ENCODE results near the gene ZNF33B. TPM values are rescaled to one million over a fixed set of nuclear protein-coding genes. Genes with fewer than 3 reads are reported as not detected.
"Not testable (repeated sequence)": the region's sequence is repeated elsewhere in the genome, so short reads cannot be mapped to it uniquely, and the experiment has no call there.

The ZNF33B gene
- polyA plus RNA-seq (2013, experiment 1 of 2; ENCODE audit: insufficient read length): 5.3 TPM
- polyA plus RNA-seq (2013, experiment 2 of 2; ENCODE audit: insufficient read length): 5.1 TPM

DNA sequence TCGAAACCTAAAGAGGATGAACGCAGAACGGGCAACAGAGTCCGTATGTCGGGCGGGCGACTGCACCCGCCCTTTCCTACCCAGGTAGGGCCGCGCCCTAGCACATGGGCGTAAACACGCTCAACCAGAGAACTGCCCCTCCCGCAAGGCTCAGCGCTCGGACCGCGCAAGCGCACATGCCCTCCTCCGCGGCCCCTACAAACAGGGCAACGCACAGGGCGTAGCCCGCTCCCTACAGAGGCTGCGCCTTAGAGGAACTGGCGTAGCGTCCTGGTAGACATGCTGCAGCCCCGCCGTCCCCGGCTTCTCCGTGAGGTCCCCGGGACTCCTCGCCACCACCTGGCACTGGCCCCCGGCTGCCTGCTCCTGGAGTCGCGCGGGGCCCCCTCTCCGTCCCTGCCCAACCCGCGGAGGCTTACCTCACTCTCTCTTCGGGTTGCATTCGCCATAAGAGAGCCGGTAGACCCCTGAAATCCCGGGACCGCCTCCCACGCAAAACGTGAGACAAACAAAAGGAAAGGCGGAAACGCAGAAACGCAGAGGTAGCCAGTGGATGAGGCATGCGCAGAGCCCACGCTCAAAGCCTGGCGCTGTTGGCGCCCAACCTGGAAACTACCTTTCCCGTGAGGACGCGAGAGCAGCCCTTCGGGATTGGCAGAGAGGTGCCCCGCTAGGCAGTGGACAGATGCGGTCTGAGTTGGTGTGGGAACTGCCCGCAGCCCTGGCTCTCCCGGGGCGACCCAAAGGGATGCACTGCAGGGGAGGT, at the start of gene ZNF33B:
Gene ZNF33B, minus strand, starts transcription at position 516 of the 766 bp plus-strand sequence. CDS start 1,642 bp downstream, outside the sequence.
- DNase-seq: peak; percentile 91

DNA sequence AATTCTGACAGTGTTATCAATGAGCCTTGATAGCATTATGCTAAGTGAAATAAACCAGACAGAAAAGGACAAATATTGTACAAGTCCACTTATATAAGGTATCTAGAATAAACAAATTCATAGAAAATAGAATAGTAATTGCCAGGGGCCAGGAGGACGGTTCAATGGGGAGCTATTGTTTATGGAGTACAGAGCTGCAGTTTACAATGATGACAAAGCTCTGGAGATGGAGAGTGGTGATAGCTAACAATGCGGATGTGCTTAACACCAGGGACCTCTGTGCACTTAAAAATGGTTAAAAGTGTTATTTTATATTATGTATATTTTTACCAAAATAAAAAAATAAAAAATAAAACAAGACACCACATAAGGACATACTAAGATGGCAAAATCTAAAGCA, 46.1 kb upstream of the ZNF33B start:
- DNase-seq: no peak

DNA sequence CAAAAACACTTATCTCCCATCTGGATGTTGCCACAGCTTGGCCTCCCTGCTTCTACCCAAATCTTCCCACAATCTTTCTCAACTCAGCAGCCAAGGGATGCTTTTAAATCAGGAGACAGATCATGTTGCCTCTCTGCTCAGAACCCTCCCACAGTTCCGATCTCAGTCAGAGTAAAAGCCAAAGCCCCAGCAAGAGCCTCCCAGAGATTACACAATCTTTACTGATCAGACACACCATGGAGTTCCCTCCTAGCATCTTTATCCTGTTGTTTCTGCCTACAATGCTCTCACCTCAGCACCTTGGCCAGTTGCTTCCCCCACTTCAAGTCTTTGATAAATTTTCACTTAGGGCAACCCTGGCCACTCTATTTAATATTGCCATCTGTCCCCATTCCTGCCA, 41.9 kb upstream of the ZNF33B start:
- DNase-seq: no peak

DNA sequence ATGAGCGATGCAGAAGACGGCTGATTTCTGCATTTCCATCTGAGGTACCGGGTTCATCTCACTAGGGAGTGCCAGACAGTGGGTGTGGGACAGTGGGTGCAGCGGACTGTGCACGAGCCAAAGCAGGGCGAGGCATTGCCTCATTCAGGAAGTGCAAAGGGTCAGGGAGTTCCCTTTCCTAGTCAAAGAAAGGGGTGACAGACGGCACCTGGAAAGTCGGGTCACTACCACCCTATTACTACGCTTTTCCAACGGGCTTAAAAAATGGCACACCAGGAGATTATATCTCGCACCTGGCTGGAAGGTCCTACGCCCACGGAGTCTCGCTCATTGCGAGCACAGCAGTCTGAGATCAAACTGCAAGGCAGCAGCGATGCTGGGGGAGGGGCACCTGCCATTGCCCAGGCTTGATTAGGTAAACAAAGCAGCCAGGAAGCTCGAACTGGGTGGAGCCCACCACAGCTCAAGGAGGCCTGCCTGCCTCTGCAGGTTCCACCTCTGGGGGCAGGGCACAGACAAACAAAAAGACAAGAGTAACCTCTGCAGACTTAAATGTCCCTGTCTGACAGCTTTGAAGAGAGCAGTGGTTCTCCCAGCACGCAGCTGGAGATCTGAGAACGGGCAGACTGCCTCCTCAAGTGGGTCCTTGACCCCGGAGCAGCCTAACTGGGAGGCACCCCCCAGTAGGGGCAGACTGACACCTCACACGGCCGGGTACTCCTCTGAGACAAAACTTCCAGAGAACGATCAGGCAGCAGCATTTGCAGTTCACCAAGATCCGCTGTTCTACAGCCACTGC, 27.0 kb upstream of the ZNF33B start:
- not testable (repeated sequence) for DNase-seq

DNA sequence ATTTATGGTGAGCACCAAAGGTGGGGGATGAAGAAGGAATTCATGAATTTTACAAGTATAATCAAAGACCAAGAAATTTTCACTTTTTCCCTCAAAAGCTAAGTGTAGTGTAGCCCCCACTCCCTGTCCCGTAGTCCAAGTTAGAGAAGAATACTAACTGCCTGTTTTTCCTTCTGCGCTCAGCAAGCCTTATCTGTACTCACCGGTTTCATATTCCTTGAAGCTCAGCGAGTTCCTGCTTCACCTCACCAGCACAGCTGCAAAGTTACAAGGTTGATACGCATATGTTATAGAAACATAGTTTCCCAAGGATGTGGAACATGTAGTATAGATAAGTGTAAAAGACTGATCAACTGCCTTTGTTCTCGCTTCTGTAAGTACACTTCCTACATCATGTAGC, 16.0 kb upstream of the ZNF33B start:
- no peak for DNase-seq

DNA sequence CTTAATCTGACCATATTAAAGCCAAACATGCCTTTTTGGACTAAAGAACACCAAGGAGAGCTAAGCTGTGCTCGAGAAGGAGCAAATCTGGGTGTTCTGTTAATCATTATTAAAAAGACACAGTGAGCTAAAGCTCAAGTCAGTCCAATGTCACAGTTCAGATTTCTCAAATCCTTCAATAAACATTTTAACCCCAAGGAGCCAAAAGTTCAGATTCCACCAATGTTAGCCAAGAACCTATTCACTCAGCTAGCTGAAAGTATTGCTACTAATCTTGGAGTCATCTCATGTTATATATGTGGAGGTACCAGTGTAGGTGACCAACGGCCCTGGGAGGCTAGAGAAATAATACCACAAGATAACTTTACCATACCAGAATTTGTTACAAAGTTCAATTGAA, 14.5 kb upstream of the ZNF33B start:
- no peak for DNase-seq

DNA sequence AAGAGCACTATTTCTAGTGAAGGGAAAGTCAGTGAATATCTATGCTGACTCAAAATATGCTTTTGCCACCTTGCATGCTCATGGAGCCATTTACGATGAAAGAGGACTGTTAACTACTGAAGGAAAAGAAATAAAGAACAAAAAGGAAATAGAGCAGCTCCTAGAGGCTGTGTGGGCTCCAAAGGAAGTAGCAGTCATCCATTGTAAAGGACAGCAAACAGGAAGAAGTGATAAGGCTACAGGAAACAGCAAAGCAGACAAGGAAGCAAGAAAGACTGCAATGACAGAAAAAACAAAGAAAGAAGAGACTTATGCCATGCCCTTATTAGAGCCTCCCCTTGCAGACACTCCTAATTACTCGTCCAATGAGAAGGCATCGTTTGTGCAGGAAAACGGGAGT, 12.0 kb upstream of the ZNF33B start:
- no peak for DNase-seq

DNA sequence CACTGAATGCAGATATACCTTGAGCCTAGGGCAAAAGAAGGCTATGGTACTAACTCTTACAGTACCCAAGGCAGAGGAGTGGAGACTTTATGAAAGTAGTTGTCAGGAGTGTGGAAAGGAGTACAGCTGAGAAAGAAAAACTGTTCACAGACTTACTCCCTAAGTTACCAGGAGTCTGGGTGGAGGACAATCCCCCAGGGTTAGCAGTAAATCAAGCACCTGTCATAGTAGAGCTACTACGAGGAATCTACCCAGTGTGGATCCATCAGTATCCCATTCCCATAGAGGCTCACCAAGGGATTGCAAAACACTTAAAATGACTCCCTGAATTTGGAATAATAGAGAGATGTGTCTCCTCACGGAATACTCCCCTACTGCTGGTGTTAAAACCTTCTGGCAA, 10.1 kb upstream of the ZNF33B start:
- no peak for DNase-seq

DNA sequence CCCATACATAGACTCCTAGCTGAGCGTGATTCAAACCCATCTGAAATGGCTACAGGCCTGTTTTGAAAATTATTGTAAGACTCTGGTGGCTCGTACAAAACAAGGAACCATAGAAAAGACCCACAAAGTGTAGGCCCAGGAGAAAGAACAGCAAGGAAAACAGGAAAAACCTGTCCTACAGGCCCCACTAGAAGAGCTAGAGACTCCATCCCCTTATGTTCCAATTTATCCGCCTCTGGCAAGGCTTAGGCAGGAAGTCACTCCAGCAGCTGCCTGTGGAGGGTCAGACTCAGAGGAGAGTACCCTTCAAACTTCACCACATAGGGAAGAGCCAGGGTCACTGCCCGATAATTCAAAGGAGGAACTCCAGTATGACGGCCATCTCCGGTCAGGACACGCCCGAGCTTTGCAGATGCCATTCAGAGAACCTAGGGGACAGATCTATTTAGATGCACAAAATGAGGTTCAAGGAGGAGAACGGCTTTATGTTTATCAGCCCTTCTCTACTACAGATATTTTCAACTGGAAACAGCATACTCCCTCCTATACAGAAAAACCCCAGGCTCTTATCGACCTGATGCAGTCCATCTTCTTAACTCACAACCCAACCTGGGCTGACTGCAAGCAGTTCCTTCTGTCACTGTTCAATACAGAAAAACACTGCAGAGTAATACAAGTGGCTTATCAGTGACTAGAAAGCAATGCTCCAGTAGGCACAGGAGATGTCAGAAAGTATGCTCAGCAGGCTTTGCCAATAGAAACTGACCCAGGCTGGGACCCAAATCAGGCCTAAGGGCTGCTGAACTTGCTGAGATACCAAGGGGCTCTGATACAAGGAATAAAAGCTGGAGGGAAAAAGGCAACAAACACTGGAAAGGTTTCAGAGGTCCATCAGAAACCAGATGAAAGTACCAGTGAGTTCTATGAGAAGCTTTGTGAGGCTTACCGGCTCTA, 8.6 kb upstream of the ZNF33B start:
- no peak for DNase-seq

DNA sequence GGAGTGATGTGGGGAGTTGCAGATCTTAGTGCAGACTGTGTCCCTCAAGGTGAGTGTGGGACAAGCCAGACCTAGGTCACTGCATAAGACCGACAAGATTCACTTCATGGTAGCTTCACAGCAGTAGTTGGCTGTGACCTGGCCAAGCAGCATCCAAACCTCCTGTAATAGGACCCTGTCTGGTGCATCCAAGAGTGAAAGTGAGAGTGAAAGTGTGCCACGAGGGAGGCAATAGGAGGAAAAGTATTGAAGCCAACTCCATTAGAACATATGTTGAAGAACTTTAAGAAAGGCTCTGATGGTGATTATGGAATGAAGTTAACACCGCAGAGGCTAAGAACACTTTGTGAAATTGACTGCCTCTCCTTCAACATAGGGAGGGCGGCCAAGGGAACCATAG, 7.8 kb upstream of the ZNF33B start:
- no peak for DNase-seq

DNA sequence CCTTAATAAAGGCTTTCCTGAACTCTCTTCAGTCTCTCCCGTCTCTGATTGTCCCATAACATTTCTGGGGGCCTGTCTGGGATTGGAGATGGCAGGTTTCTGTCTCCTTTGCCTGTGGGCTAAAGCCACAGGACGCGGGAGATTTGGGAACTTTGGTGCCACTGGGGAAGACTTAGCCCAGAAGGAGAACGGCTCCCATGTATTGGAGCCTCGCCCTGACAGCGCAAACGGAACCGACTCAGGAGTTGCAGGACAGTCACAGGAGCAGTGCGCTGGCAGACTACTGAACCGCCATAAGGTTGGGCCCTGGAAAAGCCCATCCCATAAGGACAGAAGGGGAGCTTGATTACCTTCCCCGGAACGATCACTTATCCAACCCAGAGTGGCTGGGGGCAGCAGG, 7.1 kb upstream of the ZNF33B start:
- no peak for DNase-seq

DNA sequence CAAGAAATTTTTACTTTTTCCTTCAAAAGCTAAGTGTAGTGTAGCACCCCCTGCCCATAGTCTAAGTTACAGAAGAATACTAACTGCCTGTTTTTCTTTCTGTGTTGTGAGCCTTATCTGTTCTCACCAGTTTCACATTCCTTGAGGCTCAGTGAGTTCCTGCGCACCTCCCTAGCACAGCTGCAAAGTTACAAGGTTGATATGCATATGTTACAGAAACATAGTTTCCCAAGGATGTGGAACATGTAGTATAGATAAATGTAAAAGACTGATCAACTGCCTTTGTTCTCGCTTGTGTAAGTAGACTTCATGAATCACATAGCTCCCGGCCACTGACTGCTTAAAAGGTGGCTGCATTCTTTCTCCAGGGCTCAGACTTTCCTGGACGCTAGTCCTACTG, 6.7 kb upstream of the ZNF33B start:
- DNase-seq: no peak

DNA sequence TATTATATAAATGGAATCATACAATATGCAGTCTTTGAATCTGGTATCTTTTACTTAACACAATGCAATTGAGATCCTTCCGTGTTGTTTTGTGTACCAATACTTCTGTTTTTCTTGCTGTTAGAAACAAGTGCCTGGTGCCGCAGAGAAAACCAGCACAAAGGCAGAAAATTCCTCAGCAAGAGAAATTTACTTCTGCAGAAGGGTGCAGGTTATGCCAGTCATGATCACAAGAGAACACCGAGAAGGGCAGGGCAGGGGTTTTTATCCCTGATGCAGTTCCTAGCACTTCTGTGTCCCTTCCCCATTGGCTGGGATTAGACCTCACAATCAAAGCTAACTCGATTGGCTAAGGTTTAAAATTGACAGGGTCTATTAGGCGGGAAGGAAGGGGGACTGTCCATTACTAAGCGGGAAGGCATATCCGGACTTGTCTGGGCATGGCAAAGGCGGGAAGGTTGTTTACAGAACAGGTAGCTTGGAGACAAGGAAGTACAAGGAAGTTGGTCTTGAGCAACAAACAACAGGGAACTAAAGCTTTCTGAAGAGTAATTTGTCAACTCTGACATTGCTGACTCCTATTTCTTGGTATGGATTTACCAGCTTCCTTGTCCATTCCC, 2.4 kb upstream of the ZNF33B start:
- no peak for DNase-seq

DNA sequence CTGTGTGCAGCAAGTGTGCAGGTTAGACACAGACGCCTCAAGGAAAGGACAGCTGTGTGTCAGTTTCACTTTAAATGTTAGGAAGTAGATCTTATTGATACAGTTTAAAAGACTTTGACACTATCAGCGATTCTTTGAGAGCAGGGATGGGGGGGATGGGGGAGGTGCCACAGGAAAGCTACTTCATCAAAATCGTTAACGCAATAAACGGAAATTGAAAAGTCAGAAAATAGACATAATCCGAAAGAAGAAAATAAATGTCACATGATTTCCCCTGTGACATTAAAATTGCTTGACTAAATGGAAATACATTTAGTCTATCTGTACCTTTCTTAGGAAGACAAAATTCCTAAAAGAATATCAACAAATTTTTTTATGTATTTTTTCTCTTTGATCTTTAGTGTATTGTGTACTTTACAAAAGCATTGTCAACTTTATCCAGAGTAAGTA, 476 bp upstream of the ZNF33B start:
- DNase-seq: no peak

DNA sequence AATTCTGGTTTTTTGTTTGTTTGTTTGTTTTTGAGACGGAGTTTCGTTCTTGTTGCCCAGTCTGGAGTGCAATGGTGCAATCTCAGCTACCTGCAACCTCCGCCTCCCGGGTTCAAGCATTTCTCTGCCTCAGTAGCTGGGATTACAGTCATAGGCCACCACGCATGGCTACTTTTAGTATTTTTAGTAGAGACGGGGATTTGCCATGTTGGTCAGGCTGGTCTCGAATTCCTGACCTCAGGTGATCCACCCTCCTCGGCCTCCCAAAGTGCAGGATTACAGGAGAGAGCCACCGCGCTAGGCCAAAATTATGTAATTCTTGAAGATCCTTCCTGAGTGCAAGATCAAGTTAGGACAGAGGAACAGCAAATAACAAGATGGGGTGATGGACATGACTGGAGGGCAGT, 719 bp downstream of the ZNF33B start:
- no peak for DNase-seq

DNA sequence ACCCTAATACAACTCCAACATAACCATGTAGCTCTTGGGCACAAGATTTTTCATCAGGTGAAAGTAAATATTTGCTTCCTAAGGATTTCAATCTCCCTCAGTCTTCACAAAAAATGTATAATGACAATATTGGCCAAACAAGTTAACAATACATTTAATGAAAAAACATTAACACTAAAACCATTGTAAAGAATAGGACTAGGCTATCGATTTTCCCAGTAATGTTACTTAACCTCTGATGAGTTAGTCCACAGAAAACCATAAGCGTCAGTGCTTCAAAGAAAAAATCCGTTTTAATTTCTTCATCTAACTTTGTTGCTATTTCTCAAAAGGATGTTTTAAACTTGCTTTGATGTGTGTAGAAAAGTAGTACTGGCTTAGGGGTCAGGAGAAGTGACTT, 1.2 kb downstream of the ZNF33B start:
- DNase-seq: no peak

DNA sequence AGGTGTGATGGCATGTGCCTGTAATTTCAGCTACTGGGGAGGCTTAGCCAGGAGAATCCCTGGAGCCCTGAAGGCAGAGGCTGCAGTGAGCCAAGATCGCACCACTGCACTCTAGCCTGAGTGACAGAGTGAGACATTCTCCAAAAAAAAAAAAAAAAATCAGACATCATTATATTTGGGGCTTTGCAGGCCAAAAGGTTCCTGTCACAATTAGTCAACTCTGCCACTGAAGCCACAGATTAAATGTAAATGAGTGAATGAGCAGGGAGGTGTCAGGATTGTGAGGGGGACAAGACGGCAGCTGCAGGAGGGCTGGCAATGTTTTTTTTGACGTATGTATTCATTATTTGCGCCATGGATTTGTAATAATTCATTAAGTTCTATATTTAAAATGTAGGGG, 3.3 kb downstream of the ZNF33B start:
- DNase-seq: no peak

DNA sequence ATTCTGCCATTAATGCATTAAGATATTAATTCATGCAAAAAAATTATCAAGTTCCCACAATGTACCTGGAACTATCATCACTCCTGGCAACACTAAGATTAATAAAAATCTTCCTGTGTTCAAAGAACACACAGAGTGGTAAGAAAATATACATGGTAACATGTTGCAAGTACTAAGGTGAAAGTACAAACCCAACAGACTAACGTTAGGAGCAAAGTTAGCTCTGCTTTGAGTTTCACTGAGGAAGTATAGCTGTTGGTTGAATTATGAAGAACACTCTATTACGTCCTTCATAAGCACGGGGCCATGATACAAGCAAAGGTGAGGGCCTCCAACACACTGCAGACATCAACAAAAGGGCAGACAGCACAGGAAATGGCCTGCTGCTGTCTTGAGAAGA, 5.8 kb downstream of the ZNF33B start:
- DNase-seq: no peak

DNA sequence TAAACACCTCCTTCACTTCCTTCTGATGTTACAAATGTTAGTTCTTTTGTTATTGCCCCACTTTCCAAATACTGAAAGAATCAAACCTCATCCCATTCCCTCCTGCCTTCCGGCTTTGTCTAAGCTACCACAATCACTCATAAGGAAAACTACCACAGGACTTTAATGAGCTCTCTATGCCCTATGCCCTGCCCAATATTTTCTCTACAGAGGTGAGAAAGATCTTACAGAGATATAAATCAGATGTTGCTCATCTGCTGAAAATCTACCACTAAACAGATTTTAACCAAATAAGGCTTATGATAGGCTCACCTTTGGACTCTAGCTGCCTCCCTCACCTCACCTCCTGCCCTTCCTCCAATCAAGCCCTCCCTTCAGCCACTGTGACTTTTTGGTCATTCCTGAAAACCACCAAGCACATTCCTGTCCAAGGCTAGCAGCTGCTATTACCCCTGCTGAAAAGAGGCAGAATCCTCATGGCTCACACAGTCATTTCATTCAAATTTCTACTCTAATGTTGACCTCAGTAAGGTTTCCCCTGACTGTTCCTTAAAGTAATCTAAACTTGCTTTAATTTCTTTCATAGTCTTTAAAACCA, 7.7 kb downstream of the ZNF33B start:
- DNase-seq: no peak

DNA sequence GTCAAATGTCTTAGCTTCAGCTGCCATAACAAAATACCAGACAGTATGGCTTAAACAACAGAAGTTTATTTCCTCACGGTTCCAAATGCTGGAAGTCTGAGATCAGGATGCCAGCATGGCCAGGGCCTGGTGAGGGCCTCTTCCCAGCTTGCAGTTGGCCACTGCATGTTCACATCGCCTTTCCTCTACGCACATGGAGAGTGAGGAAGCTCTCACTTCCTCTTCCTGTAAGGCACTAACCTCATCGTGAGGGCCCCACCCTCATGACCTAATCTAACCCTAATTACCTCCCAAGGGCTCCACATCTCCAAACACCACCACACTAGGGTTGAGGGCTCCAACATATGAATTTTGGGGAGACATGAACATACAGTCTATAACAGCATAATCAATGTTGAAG, 14.4 kb downstream of the ZNF33B start:
- no peak for DNase-seq

DNA sequence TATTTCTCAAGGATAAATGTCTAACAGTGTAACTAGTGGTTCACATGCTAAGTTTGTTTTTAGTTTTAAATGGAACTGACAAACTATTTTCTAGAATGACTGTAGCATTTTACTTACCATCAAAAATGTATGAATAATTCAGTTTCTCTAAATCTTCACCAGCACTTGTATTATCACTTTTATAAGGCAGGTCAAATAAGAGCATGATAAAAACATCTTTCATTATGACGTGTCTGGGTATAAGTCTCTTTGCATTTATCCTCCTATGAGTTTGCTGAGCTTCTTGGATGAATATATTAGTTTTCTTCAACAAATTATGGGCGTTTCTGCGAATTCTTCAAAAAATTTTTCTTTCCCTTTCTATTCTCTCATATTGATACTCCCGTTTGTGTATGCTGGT, 19.9 kb downstream of the ZNF33B start:
- no peak for DNase-seq

DNA sequence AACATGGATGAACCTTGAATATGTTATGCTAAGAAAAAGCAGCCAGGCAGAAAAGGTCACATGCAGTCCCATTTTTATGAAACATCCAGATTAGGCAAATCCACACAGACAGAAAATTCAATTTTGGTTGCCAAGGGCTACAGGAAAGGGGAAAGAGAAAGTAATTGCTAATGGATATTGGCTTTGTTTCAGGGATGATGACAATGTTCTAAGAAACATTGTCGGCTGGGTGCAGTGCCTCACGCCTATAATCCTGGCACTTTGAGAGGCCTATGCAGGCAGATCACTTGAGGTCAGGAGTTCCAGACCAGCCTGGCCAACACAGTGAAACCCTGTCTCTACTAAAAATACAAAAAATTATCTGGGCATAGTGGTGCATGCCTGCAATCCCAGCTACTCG, 23.0 kb downstream of the ZNF33B start:
- no peak for DNase-seq

Data from fibroblast of skin of abdomen (primary cell).